Muscle layer of duodenum (tissue), 2 donors: ENCODE measurements around the gene PRAMEF20.
"Not testable (repeated sequence)": the region's sequence is repeated elsewhere in the genome, so short reads cannot be mapped to it uniquely, and the experiment has no call there.

Experiments
- H3K27ac ChIP-seq: one replicate; pipeline ENCODE4 v1.7.0; 2013; ENCODE audit warnings: mild to moderate bottlenecking, low read length
- H3K27me3 ChIP-seq: one replicate; pipeline ENCODE4 v1.7.0; 2013; ENCODE audit warnings: low read depth, mild to moderate bottlenecking, control low read depth, low read length
- H3K36me3 ChIP-seq, 2 donors: one replicate each; pipeline ENCODE4 v1.7.0; 2013; ENCODE audit warnings: low read length in 2 of 2, control low read depth in 1 of 2, mild to moderate bottlenecking in 1 of 2; ENCODE audit not compliant: insufficient read depth in 2 of 2, control insufficient read depth in 1 of 2
- H3K4me1 ChIP-seq, 2 donors: one replicate each; pipeline ENCODE4 v1.7.0; 2013; ENCODE audit warnings: low read length in 2 of 2, mild to moderate bottlenecking in 2 of 2, control low read depth in 1 of 2, moderate library complexity in 1 of 2; ENCODE audit not compliant: insufficient read depth in 2 of 2, control insufficient read depth in 1 of 2
- H3K4me3 ChIP-seq, 2 donors: one replicate each; pipeline ENCODE4 v1.7.0; 2013; ENCODE audit warnings: low read length in 2 of 2, low read depth in 1 of 2, mild to moderate bottlenecking in 1 of 2
- H3K9me3 ChIP-seq, 2 donors: one replicate each; pipeline ENCODE4 v1.7.0; 2013; ENCODE audit warnings: low read length in 2 of 2, control low read depth in 1 of 2, mild to moderate bottlenecking in 1 of 2; ENCODE audit not compliant: control insufficient read depth in 1 of 2
- donor health status: healthy.

The PRAMEF20 gene

DNA sequence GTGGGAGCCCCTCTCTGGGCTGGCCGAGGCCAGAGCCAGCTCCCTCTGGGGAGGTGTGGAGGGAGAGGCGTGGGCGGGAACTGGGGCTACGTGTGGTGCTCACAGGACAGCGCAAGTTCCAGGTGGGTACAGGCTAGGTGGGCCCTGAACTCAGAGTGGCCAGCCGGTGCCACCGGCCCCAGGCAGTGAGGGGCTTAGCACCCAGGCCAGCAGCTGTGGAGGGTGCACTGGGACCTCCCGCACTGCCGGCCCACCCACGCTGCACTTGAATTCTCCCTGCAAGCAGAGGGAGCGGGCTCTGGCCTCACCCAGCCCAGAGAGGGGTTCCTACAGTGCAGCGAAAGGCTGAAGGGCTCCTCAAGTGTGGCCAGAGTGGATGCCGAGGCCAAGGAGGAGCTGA, 20.2 kb downstream of the PRAMEF20 start:
- H3K4me3 ChIP-seq = no peak overlapping the region
- H3K36me3 ChIP-seq = no peaks in the 10 kb centered on the region

DNA sequence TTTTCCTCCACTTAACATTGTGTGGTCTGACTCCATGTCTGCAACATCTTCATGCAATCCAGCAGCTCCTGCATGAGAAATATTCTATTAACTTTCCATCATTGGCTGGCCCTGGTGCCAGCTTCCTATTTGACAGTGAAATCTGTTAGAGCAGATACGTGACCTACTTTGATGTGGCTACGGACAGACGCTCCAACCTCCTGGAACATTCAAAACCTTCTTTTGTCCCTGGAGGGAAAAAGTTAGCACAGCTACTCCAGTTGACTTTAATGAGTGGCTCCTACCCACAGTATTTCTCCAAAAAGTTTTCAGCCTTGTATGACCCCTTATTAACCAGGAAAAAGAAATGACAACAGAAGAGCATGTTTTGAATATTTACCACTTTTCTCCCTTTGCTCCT, 22.0 kb downstream of the PRAMEF20 start:
- no peak overlapping the region for H3K4me3 ChIP-seq
- H3K27ac ChIP-seq = no peak overlapping the region
- peaks cover 11% of the 10 kb centered on the region for H3K27me3 ChIP-seq
- H3K36me3 ChIP-seq = no peaks in the 10 kb centered on the region
- H3K4me1 ChIP-seq = no peaks in the 10 kb centered on the region
- H3K9me3 ChIP-seq = no peaks in the 10 kb centered on the region

More for the DNA sequence above, 20.2 kb downstream of the PRAMEF20 start:
- no peaks in the 10 kb centered on the region for H3K9me3 ChIP-seq
- peaks cover 2% of the 10 kb centered on the region for H3K27me3 ChIP-seq
- no peaks in the 10 kb centered on the region for H3K4me1 ChIP-seq
- H3K27ac ChIP-seq = no peak overlapping the region

DNA sequence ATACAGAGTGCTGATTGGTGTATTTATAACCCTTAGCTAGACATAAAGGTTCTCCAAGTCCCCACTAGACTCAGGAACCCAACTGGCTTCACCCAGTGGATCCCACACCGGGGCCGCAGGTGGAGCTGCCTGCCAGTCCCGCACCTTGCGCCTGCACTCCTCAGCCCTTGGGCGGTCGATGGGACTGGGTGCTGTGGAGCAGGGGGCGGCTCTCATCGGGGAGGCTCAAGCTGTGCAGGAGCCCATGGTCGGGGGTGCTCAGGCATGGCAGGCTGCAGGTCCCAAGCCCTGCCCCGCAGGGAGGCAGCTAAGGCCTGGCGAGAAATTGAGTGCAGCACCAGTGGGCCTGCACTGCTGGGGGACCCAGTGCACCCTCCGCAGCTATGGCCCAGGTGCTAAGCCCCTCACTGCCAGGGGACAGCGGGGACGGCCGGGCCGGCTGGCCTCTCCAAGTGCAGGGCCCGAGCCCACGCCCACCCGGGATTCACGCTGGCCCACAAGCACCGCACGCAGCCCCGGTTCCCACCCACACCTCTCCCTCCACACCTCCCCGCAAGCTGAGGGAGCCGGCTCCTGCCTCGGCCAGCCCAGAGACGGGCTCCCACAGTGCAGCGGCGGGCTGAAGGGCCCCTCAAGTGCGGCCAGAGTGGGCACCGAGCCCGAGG, 23.6 kb downstream of the PRAMEF20 start:
- not testable (repeated sequence) for H3K4me1 ChIP-seq, H3K4me3 ChIP-seq, H3K36me3 ChIP-seq, H3K27ac ChIP-seq, H3K9me3 ChIP-seq
- peaks cover 11% of the 10 kb centered on the region for H3K27me3 ChIP-seq

DNA sequence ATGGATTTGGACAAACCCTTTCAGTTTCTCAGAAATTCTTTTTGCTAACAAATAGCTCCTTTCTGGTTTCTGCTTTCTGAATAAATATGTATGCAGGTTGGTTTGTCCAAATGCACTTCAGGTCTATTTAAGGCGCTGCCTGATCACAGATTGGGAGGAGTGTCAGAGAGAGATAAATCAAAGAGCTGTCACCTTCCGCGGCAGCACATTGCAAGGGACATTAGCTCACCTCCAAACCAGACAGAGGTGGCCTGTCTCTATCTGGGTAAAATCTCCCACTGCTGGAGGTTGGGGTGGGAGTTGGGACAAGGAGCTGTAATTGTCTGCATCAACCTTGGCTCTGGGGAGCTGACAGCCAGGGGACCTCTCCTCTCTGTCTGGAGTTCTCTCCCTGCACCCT, 25.2 kb downstream of the PRAMEF20 start:
- no peaks in the 10 kb centered on the region for H3K9me3 ChIP-seq
- H3K27me3 ChIP-seq = peaks cover 11% of the 10 kb centered on the region
- H3K4me3 ChIP-seq = no peak overlapping the region
- H3K36me3 ChIP-seq = no peaks in the 10 kb centered on the region
- H3K4me1 ChIP-seq = no peaks in the 10 kb centered on the region
- H3K27ac ChIP-seq = no peak overlapping the region

DNA sequence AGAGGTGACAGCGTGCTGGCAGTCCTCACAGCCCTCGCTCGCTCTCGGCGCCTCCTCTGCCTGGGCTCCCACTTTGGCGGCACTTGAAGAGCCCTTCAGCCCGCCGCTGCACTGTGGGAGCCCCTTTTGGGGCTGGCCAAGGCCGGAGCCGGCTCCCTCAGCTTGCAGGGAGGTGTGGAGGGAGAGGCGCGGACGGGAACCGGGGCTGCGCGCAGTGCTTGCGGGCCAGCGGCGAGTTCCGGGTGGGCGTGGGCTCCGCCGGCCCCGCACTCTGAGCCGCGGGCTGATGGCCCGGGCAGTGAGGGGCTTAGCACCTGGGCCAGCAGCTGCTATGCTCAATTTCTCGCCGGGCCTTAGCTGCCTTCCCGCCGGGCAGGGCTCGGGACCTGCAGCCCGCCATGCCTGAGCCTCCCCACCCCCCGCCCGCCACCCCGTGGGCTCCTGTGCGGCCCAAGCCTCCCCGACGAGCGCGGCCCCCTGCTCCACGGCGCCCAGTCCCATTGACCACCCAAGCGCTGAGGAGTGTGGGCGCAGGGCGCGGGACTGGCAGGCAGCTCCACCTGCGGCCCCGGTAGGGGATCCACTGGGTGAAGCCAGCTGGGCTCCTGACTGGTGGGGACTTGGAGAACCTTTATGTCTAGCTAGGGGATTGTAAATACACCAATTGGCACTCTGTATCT, 29.0 kb downstream of the PRAMEF20 start:
- H3K4me1 ChIP-seq = not testable (repeated sequence)

DNA sequence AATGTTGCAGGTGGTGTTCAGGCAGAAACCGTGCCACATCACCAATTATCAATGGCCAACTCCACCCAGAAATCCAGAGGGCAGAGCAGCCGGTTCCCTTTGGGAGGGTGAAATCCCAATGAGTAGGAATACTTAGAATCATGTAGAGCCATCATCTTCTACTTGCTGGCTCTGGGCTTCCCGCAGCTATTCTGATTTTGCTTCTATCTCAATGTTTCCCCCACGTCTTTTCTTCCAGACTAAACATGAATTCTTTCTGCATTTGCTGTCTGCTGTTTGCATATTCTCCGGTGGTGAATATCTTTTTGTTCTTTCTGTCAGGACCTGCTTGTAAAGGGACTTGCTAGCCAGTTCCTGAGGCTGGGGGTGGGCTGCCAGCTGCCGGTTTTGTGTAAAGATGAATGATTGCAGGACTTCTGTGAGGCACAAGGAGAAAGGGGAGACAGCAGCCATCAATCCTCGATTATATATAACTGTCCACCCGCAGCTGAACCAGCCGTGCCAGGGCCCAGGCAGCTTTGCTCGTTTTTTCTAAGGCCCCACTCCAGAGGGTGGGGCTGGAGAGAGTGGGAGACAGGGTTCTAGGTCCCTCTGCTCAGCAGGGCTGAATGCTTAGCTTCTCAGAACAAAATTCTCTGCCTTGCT, 33.2 kb downstream of the PRAMEF20 start:
- Histone ChIP-seq H3K27me3 (no peaks in the 10 kb centered on the region), H3K27ac (no peak overlapping the region), H3K36me3 (no peaks in the 10 kb centered on the region), H3K4me3 (no peak overlapping the region), H3K9me3 (no peaks in the 10 kb centered on the region), H3K4me1 (no peaks in the 10 kb centered on the region)

More for the DNA sequence above, 29.0 kb downstream of the PRAMEF20 start:
- not testable (repeated sequence) for H3K36me3 ChIP-seq, H3K27ac ChIP-seq, H3K9me3 ChIP-seq, H3K4me3 ChIP-seq
- H3K27me3 ChIP-seq = peaks cover 11% of the 10 kb centered on the region

DNA sequence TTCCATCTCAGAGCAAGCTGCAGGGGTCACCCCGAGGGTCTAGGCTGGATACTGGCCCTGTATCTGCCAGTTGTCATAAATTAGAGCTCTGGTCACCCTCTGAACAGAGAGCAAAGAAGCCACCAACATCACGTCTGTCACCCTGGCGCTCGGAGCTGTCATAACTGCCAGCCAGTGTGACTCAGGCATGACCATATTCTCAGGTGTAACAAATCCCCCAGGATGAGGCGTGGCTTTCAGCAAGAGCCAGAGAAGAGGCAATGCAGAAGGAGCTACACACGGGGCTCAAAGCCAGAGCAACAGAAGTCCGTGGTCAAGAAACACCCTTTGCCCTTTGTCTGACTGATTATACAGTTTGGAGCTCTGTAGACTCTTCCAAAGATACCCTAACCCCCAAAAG, 40.0 kb downstream of the PRAMEF20 start:
- no peak overlapping the region for H3K27ac ChIP-seq
- H3K9me3 ChIP-seq = no peaks in the 10 kb centered on the region
- no peaks in the 10 kb centered on the region for H3K4me1 ChIP-seq
- H3K36me3 ChIP-seq = no peaks in the 10 kb centered on the region
- H3K4me3 ChIP-seq = no peak overlapping the region
- H3K27me3 ChIP-seq = no peaks in the 10 kb centered on the region

DNA sequence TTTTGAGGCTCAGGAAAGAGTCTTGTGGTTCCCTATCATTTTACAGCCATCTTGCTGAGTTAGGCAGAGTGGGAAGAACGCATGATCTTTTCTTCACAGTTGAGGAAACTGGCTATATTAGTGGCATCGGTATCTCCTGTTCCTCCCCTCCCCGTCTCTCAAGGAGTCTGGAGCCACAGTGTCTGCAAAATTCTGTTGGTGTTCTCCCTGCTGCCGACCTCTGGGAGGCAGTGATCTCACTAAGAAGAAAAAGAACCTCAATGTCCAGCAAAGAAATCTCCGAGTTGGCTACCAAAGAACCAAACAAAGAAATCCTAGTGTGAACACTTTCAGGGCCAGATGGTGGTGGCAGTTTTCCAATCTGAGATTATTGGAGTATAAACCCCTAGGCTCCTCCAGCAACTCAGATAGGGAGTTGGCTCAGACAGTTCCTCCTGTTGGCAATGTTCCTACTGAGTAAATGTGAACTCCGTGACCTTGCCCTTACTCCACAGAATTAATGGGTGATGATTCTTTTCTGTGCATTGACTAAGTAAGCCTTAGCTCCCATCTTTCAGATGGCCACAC, 41.2 kb downstream of the PRAMEF20 start:
- Histone ChIP-seq H3K9me3 (no peaks in the 10 kb centered on the region), H3K4me1 (no peaks in the 10 kb centered on the region), H3K27ac (no peak overlapping the region), H3K36me3 (no peaks in the 10 kb centered on the region), H3K27me3 (no peaks in the 10 kb centered on the region), H3K4me3 (no peak overlapping the region)

DNA sequence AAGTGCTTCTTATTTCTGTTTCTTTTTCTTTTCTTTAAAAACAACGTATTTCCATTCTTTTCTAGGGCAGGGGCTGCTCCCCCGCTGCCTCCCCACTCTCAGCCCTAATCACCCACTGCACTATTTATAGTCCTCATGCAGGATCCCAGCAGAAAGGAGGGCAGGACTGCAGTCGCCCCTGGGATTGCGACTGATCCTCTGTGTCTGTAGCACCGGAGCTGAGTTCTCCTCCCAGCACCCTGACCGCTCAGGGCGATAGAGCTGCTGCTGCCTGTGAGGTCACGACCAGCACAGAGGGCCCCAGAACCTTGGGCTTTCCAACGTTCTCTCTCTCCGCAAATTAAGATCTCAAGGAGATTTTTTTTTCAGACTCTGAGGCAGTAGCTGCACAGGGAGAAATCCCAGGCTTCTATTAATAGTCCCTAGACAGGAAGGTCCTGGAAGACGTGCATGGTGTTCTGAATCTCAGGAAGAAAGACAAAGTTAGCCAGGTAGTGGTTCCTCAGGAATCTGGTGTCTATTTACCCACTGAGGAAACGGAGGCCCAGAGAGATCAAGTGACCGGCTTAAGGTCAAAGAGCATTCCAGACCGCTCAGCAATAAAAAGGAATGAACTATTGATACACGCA, 46.8 kb downstream of the PRAMEF20 start:
- H3K27ac ChIP-seq = no peak overlapping the region
- H3K9me3 ChIP-seq = no peaks in the 10 kb centered on the region

DNA sequence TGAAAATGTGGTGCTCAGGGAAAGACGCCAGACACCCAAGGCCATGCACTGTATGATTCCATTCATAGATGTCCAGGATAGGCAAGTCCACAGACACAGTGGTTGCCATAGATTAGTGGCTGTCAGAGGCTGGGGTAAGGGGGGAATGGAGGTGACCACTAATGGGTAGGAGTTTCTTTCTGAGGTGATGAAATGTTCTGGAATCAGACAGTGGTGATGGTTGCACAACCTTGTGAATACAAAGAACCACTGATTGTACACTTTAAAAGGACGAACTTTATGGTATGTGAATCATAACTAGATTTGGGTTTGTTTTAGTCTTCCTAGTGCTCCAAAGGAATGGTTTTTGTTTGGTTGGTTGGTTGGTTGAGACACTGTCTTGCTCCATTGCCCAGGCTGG, 51.7 kb downstream of the PRAMEF20 start:
- no peaks in the 10 kb centered on the region for H3K9me3 ChIP-seq
- H3K27ac ChIP-seq = no peak overlapping the region
- H3K36me3 ChIP-seq = no peaks in the 10 kb centered on the region
- peaks cover 0 to 2% of the 10 kb centered on the region in 2 donors for H3K4me1 ChIP-seq
- no peaks in the 10 kb centered on the region for H3K27me3 ChIP-seq
- no peak overlapping the region for H3K4me3 ChIP-seq

More for the DNA sequence above, 46.8 kb downstream of the PRAMEF20 start:
- H3K4me3 ChIP-seq = no peak overlapping the region
- peaks cover 0 to 7% of the 10 kb centered on the region in 2 donors for H3K4me1 ChIP-seq
- no peaks in the 10 kb centered on the region for H3K36me3 ChIP-seq
- H3K27me3 ChIP-seq = no peaks in the 10 kb centered on the region

DNA sequence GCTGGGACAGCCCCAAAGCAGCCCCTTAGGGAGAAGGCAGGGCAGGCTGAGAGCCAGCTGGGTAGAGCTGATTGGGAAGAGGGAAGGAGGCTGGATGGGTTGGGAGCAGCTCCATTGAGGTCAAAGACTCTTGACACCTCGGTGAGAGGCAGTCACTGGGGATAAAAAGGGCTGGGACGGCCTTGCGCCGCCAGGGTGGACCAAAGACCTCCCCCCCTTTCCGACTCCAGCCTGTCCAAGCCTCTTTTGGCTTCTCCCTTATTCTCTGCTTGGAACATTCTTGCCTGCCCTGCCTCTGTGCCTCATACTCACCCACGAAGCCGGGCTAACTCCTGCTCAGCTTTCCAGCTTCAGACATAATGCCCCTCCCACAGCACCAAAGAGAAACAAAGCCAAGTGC, 52.4 kb downstream of the PRAMEF20 start:
- no peak overlapping the region for H3K4me3 ChIP-seq
- no peaks in the 10 kb centered on the region for H3K9me3 ChIP-seq
- H3K36me3 ChIP-seq = no peaks in the 10 kb centered on the region
- H3K27ac ChIP-seq = no peak overlapping the region
- H3K4me1 ChIP-seq = no peaks in the 10 kb centered on the region
- no peaks in the 10 kb centered on the region for H3K27me3 ChIP-seq
